IMR-90 (cell line): Measurements from ENCODE around the gene MACC1. TPM values are rescaled to one million over a fixed set of nuclear protein-coding genes. Genes with fewer than 3 reads are reported as not detected.

Source experiments
- ATAC-seq: fragments of 200-7000 bp; cut with Tn5 transposase; 2 replicates; pipeline ENCODE4 v1.9.1; 2020; ENCODE audit warnings: low read depth, mild to moderate bottlenecking, moderate library complexity
- BruUV-seq: library from RNA; stranded (reverse); fragments of 400-500 nt; replicated peaks from 2 replicates; lab custom pipeline; 2021; lab: Mats Ljungman, UMichigan
- CTCF ChIA-PET: fragments of 300-600 bp; formaldehyde crosslinking; extraction: SDS; loops from one replicate; lab custom pipeline; 2021; ENCODE audit warnings: antibody characterized with exemption; lab: Yijun Ruan, JAX
- POLR2A ChIA-PET: fragments of 300-600 bp; sonication (Branson Sonifier 250); formaldehyde crosslinking; loops from one replicate; lab custom pipeline; 2022; ENCODE audit warnings: antibody characterized with exemption; ENCODE audit not compliant: unreplicated experiment; lab: Charles Lee
- DNase-seq: peaks from one replicate; pipeline ENCODE4 v3.0.0; 2013
- H2AFZ ChIP-seq: replicated peaks from 2 replicates; pipeline ENCODE3; 2013; ENCODE audit warnings: low read length, mild to moderate bottlenecking; ENCODE audit not compliant: poor library complexity
- H2AK5ac ChIP-seq: 2 replicates; pipeline ENCODE4 v1.6.1; 2013; ENCODE audit warnings: low read depth, low read length, inconsistent platforms
- H2AK9ac ChIP-seq: replicated peaks from 2 replicates; pipeline ENCODE3; 2013; ENCODE audit warnings: mild to moderate bottlenecking, low read depth, low read length, moderate library complexity; ENCODE audit not compliant: poor library complexity
- H2BK120ac ChIP-seq: 2 replicates; pipeline ENCODE4 v1.6.1; 2013; ENCODE audit warnings: low read depth, low read length, inconsistent platforms
- H2BK15ac ChIP-seq: 3 replicates; pipeline ENCODE4 v1.6.1; 2013; ENCODE audit warnings: low read depth, low read length, inconsistent platforms
- H2BK20ac ChIP-seq: 2 replicates; pipeline ENCODE4 v1.6.1; 2013; ENCODE audit warnings: low read depth, mild to moderate bottlenecking, inconsistent platforms, low read length, moderate library complexity
- H2BK5ac ChIP-seq: 2 replicates; pipeline ENCODE4 v1.6.1; 2013; ENCODE audit warnings: mild to moderate bottlenecking, low read depth, low read length, inconsistent platforms; ENCODE audit not compliant: poor library complexity, severe bottlenecking
- H3K14ac ChIP-seq: replicated peaks from 2 replicates; pipeline ENCODE4 v1.6.1; 2013; ENCODE audit warnings: low read depth, low read length, inconsistent platforms
- H3K18ac ChIP-seq: 2 replicates; pipeline ENCODE4 v1.6.1; 2013; ENCODE audit warnings: low read depth, low read length, control low read depth
- H3K23ac ChIP-seq: 2 replicates; pipeline ENCODE4 v1.6.1; 2013; ENCODE audit warnings: low read depth, low read length, inconsistent platforms
- H3K27ac ChIP-seq: 2 replicates; pipeline ENCODE4 v1.5.1; 2013; ENCODE audit warnings: mild to moderate bottlenecking, control low read depth, low read length; ENCODE audit not compliant: insufficient read depth
- H3K27me3 ChIP-seq: 2 replicates; pipeline ENCODE4 v1.6.1; 2013; ENCODE audit warnings: low read length; ENCODE audit not compliant: control insufficient read depth, insufficient read depth
- H3K36me3 ChIP-seq: 2 replicates; pipeline ENCODE4 v1.6.1; 2013; ENCODE audit warnings: low read length, mixed read lengths; ENCODE audit not compliant: control insufficient read depth, insufficient read depth
- H3K4ac ChIP-seq: 2 replicates; pipeline ENCODE4 v1.6.1; 2013; ENCODE audit warnings: low read depth, low read length, inconsistent platforms
- H3K4me1 ChIP-seq: 2 replicates; pipeline ENCODE4 v1.6.1; 2013; ENCODE audit warnings: low read length, mixed read lengths; ENCODE audit not compliant: control insufficient read depth, insufficient read depth
- H3K4me2 ChIP-seq: 2 replicates; pipeline ENCODE4 v1.6.1; 2013; ENCODE audit warnings: low read depth, mild to moderate bottlenecking, control low read depth, low read length, moderate library complexity
- H3K4me3 ChIP-seq: 2 replicates; pipeline ENCODE4 v1.5.1; 2013; ENCODE audit warnings: low read depth, mild to moderate bottlenecking, control low read depth, low read length, moderate library complexity; ENCODE audit not compliant: insufficient read depth
- H3K56ac ChIP-seq: 2 replicates; pipeline ENCODE4 v1.6.1; 2013; ENCODE audit warnings: low read length, inconsistent platforms; ENCODE audit not compliant: insufficient read depth; ENCODE audit errors: extremely low read depth
- H3K79me1 ChIP-seq, 2 experiments: 2 replicates each; pipeline ENCODE4 v1.6.1; 2013; ENCODE audit warnings: low read length in 2 of 2, inconsistent platforms in 1 of 2, low read depth in 1 of 2
- H3K9ac ChIP-seq: 2 replicates; pipeline ENCODE4 v1.6.1; 2013; ENCODE audit warnings: low read depth, low read length, control low read depth
- H3K9me1 ChIP-seq: 2 replicates; pipeline ENCODE4 v1.6.1; 2013; ENCODE audit warnings: low read length, inconsistent platforms; ENCODE audit not compliant: insufficient read depth
- H3K9me3 ChIP-seq: 2 replicates; pipeline ENCODE4 v1.6.1; 2013; ENCODE audit warnings: low read length; ENCODE audit not compliant: control insufficient read depth, insufficient read depth
- H4K20me1 ChIP-seq: 2 replicates; pipeline ENCODE4 v1.6.1; 2013; ENCODE audit warnings: low read length, inconsistent platforms; ENCODE audit not compliant: insufficient read depth
- H4K5ac ChIP-seq: 2 replicates; pipeline ENCODE4 v1.6.1; 2013; ENCODE audit warnings: mild to moderate bottlenecking, low read depth, low read length, control low read depth
- H4K8ac ChIP-seq, 2 experiments: 2 replicates each; pipeline ENCODE4 v1.6.1; 2013; ENCODE audit warnings: low read depth in 2 of 2, low read length in 2 of 2, control low read depth in 1 of 2, inconsistent platforms in 1 of 2
- H4K91ac ChIP-seq: 2 replicates; pipeline ENCODE4 v1.6.1; 2013; ENCODE audit warnings: low read depth, low read length, inconsistent platforms; ENCODE audit not compliant: insufficient read depth
- BHLHE40 ChIP-seq: fragments of 150-350 bp; IDR thresholded peaks from 2 replicates; pipeline ENCODE4 v1.6.1; 2016; ENCODE audit warnings: mild to moderate bottlenecking, low read depth, low read length
- CEBPB ChIP-seq: IDR thresholded peaks from 2 replicates; pipeline ENCODE4 v1.6.1; 2012; ENCODE audit warnings: low read depth, low read length, improper control_type of control experiment
- ELK1 ChIP-seq: fragments of 150-350 bp; IDR thresholded peaks from 2 replicates; pipeline ENCODE4 v1.6.1; 2016; ENCODE audit warnings: low read depth, mild to moderate bottlenecking, low read length, moderate library complexity, borderline replicate concordance
- FOS ChIP-seq: fragments of 150-350 bp; IDR thresholded peaks from 2 replicates; pipeline ENCODE4 v1.6.1; 2016; ENCODE audit warnings: low read depth, low read length
- MAFK ChIP-seq: IDR thresholded peaks from 2 replicates; pipeline ENCODE4 v1.6.1; 2012; ENCODE audit warnings: low read depth, low read length, improper control_type of control experiment
- MAZ ChIP-seq: IDR thresholded peaks from 2 replicates; pipeline ENCODE4 v1.6.1; 2012; ENCODE audit warnings: low read depth, mild to moderate bottlenecking, low read length, improper control_type of control experiment, moderate library complexity, borderline replicate concordance
- MXI1 ChIP-seq: IDR thresholded peaks from 2 replicates; pipeline ENCODE4 v1.6.1; 2012; ENCODE audit warnings: low read depth, mild to moderate bottlenecking, low read length, moderate library complexity, borderline replicate concordance
- NFE2L2 ChIP-seq: fragments of 150-350 bp; IDR thresholded peaks from 2 replicates; pipeline ENCODE4 v1.6.1; 2016; ENCODE audit warnings: low read depth, mild to moderate bottlenecking, low read length
- POLR2A ChIP-seq: IDR thresholded peaks from 2 replicates; pipeline ENCODE4 v1.6.1; 2012; ENCODE audit warnings: mild to moderate bottlenecking, low read depth, low read length
- RCOR1 ChIP-seq: IDR thresholded peaks from 2 replicates; pipeline ENCODE4 v1.6.1; 2012; ENCODE audit warnings: mild to moderate bottlenecking, low read length, improper control_type of control experiment; ENCODE audit not compliant: insufficient replicate concordance
- RFX5 ChIP-seq: IDR thresholded peaks from 2 replicates; pipeline ENCODE4 v1.8.0; 2012; ENCODE audit warnings: low read depth, mild to moderate bottlenecking, low read length, moderate library complexity
- SMC3 ChIP-seq: fragments of 150-350 bp; IDR thresholded peaks from 2 replicates; pipeline ENCODE4 v1.6.1; 2016; ENCODE audit warnings: low read depth, mild to moderate bottlenecking, antibody characterized with exemption, low read length, moderate library complexity
- USF2 ChIP-seq: fragments of 150-350 bp; IDR thresholded peaks from 2 replicates; pipeline ENCODE4 v1.6.1; 2017; ENCODE audit warnings: mild to moderate bottlenecking, antibody characterized with exemption, low read length, low read depth
- WGBS, 2 experiments: methylation state at CpG; one replicate each; pipeline versions ENCODE4 v1.1.5 to v1.1.7; 2013; ENCODE audit warnings: missing lambda C conversion rate in 2 of 2; ENCODE audit not compliant: insufficient read length in 1 of 2; ENCODE audit errors: extremely low coverage in 2 of 2; 5-methylcytosine and 5-hydroxymethylcytosine counted together
- dilution Hi-C: fragments of 300-500 bp; cut with HindIII; formaldehyde crosslinking; loops from one replicate; pipeline ENCODE4 v1.14.3; 2018; ENCODE audit warnings: low sequenced_read_pairs; ENCODE audit not compliant: unreplicated experiment
- in situ Hi-C: fragments of 300-500 bp; cut with MboI; formaldehyde crosslinking; loops from 3 replicates; pipeline ENCODE4 v1.14.3; 2019; ENCODE audit warnings: low sequenced_read_pairs, inconsistent platforms, mixed read lengths
- intact Hi-C: fragments of 100-400 bp; cut with micrococcal nuclease; formaldehyde crosslinking; loops from 2 replicates; pipeline ENCODE4 v1.10.0; 2022
- polyA plus RNA-seq, 3 experiments: library from polyadenylated mRNA; depleted of rRNA; stranded (reverse); fragments of >200 nt; gene quantifications; 2 replicates each; pipeline ENCODE4 v1.2.3, GENCODE V29; 2012; ENCODE audit warnings: low replicate concordance in 1 of 3
- total RNA-seq: library from RNA; depleted of rRNA; stranded (reverse); fragments of >200 nt; gene quantifications from 2 replicates; pipeline ENCODE4 v1.2.3, GENCODE V29; 2012

Gene MACC1
- total and polyA plus RNA-seq, 2 of the 4 experiments (the other 2 are of a cell fraction), result under 0.01 TPM; not detected in 1

GRCh38 chr7:20214921-20215669, 2.1 kb downstream of the MACC1 start (continued):
- TF ChIP-seq RFX5, result no peak

GRCh38 chr7:20214132-20214531, 3.1 kb downstream of the MACC1 start:
- Histone ChIP-seq H2BK20ac (no peak overlapping the region), H3K36me3 (no peaks in the 10 kb centered on the region), H3K18ac (no peak overlapping the region), H4K91ac (no peak overlapping the region), H3K56ac (no peak overlapping the region), H3K4ac (no peak overlapping the region), H3K27ac (no peak overlapping the region), H3K4me3 (no peak overlapping the region), H2AFZ (no peak overlapping the region), H3K23ac (no peak overlapping the region), H4K20me1 (no peaks in the 10 kb centered on the region), H2BK120ac (no peak overlapping the region), H3K4me1 (peaks cover 4% of the 10 kb centered on the region), H3K9me3 (no peaks in the 10 kb centered on the region; the same call in 1 of the 2 replicates), H3K9me1 (peaks cover under 1% of the 10 kb centered on the region; the same call in 1 of the 2 replicates), H2AK5ac (no peak overlapping the region), H2AK9ac (no peak overlapping the region), H4K5ac (no peak overlapping the region), H3K4me2 (no peak overlapping the region), H4K8ac (no peak overlapping the region), H2BK15ac (no peak overlapping the region), H3K14ac (no peak overlapping the region), H3K27me3 (no peaks in the 10 kb centered on the region), H2BK5ac (no peak overlapping the region), H3K79me1 (no peaks in the 10 kb centered on the region), H3K9ac (no peak overlapping the region)
- DNase-seq, result no peak
- ATAC-seq, result no peak
- TF ChIP-seq MXI1 (no peak), RCOR1 (no peak), USF2 (no peak), ELK1 (no peak), NFE2L2 (no peak), MAFK (no peak), BHLHE40 (no peak), FOS (no peak), SMC3 (no peak), RFX5 (no peak), CEBPB (no peak), MAZ (no peak), POLR2A (no peak)
- ChIA-PET POLR2A (no interaction called here), CTCF (no interaction called here)
- no TSS peak for BruUV-seq
- 100% methylated on average over 2 of the region's 2 CpGs; no CpG with 5 or more reads in 1 of the 2 experiments for WGBS, 2 experiments
- dilution Hi-C loops (no loop called here), intact Hi-C loops (no loop called here), in situ Hi-C loops (no loop called here)
